Glomerular visceral epithelial cell (primary cell): ENCODE data around the gene CCDC169.
"Not testable (repeated sequence)": the region's sequence is repeated elsewhere in the genome, so short reads cannot be mapped to it uniquely, and the experiment has no call there.

Source experiments
- DNase-seq: peaks from one replicate; pipeline ENCODE4 v3.0.0-alpha.2; 2016; ENCODE audit errors: extremely low spot score

CCDC169 gene

DNA sequence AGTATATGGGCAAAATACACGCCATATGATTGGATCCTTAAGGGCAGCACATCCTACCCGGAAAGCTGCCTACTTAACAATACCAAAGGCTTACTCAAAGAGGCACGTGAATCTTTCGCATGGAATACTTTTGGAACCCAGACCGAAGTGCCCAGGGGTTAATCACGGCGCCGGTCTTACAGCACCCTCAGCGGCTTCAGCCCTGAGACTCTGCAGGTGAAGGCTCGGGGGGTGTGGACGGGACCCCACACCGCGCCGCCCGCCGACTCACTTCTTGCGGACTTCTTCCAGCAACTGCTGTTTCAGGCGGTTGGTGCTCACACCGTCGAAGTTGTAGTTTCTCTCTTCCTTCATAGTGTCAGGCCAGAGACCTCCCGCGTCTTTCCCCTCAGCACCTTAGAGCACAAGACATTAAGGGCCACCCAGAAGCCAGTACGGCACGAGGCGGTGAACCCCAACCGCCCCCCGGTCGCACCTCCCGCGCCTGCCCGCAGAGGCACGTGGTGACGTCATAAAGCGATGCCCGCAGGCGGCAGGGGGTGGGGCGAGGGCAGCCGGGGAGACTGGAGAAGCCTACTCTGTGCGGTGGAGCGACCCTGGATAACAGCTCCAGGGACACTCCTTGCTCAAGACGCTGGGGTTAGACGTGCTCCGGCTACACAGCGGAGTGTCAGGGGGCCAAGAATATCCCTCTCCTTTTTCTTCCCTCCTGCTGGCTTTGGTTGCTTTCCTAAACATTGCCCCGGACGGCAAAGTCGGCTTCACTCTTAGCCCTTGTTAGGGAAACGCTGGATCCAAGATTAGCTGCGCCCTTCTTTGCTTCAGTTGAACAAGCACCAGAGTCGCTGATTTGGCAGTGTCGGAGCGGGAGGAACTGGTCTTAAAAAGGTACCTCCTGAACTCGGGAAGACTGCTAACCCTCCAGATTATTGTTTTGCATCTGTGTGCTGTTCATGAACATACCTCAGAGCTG lies at the start of gene CCDC169:
Gene CCDC169 (minus strand): TSS at position 449 of the 973 bp plus-strand sequence. CDS start 95 bp downstream, at position 354.
- DNase-seq, result peak; percentile 68

DNA sequence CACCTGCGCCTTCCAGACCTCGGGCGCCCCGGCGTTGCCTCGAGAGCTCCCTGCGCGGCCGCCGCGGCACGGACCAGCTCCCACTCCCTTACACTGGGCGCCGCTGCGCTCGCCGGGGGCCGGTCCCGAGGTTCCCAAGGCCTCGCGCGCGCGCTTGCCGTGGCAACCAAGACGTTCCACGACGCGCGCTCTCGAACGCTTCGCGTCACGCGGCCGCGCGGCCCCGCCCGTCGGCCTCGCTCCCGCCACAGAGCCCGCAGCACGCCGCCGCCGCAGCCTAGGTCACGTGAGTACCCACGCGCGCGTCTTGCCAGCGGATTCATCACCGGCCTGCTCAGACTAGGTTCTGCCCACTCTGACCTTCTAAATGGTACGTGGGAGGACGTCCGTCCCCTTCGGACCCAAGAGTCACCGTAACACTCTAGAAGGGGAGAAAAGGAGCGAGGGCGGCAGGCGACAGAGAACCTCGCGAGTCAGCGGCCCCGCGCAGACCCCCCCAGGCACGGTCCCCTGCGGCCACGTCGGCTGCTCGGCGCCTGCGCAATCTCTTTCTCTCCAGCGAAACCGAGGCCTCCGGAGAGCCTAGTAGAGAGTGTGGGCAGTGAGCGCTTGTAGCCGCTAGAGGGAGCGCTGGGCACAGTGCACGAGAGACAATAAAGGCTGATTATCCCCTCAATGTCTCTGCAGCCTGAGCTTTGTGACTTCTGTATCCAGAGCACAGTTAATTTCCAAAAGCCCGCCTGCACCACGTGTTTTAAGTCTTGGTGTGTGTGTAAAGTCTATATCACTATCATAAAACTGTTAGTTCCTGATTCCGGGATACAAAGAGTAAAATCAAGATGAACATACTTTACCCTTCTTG lies 48.8 kb upstream of the CCDC169 start, which contains the start of gene SPART:
Gene SPART (minus strand): TSS at position 173 of the 862 bp plus-strand sequence. CDS start 10,564 bp downstream, outside the sequence.
- DNase-seq, result peak; percentile 92

DNA sequence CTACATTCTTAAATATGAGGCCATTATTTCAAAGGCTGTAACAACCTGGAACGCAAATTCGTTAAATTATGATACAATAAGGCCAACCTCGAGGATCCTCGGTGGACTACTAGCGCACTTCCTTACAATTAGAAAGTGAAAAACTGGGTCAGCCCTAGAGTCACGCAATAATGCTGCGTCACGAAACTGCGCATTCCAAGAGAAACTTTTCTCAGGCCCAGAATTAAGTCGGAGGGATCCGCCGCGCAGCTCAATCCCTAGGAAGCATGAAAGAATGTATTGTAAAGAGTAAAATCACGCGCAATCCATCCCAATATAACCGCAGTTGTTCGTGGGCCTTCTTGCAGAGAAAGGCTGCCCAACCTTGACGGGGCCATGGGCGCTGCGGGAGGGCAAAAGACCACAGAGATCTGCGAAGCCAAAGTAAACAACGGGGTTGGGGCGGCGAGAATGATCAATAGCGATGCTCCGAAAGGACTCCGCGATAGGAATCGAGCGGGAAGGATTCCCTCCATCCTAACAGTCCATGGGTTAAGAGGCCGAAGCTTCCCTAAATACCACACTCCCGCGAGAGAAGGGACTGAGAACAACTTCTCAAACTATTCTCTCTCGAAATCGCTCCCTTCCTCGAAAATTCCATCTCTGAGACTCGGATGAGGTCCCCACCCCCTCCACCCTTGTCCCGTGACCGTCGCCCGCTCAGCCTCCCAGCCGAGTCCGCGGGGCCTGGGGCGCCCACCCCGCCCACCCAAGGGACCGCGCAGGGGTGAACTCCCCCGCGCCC lies 48.0 kb upstream of the CCDC169 start:
- peak; percentile 69 for DNase-seq

DNA sequence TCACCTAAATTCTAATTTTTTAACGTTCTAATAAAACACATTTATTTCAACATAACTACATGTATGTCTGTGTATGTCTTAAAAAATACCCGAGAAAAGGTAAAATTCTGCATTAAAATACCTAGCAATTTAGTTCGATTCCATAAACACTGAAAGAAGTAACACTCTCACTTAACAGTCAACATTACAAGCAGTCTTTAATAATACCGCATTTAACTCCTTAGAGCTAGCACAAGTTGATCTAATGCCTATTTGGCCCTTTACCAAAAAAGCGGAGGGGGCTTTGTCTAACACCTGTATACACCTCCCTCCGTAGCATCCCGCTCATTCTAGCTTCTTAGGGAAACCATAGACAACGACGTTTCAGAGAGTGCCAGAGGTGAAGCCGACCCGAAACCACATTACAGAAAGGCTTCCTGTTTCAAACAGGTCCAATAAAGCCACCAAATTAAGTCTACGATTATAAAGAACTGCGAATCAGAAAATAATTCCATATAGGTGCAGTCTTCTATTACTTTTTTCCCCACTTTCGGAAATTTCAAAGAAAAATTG lies 47.3 kb upstream of the CCDC169 start:
- peak; percentile 25 for DNase-seq

DNA sequence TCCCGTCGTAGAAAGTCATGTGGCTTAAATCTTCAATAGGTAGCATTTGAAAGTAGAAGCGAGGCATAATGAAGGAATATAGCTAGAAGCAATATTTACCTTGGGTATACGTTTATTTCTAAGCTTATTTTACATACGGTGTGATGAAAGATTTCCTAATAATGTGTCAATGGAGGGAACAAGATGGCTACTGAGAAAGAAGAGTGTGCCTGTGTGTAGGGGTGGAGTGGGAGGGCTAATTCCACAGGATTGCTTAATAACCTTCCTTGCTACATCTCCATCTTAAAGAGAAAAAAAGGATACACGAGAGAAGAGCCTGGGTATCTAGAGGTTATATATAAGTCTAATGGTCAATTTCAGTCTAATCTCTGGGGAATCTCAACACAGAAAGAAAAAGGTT lies 46.6 kb upstream of the CCDC169 start:
- DNase-seq, result peak; percentile 29

DNA sequence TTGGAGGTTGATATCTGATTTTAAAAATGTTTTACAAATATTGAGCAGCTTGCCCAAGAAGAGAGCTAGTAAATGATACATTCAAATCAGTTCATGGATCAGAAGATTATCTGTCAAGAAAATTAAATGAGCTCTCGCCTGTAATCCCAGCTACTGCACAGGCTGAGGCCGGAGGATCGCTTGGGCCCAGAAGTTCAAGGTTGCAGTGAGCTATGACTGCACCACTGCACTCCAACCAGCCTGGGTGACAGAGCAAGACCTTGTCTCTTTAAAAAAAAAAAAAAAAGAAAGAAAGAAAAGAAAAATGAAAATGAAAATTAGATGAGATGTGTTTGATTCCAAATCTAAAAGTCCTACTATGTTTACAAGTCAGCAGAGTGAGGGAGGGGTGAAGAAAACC lies 46.2 kb upstream of the CCDC169 start:
- no peak for DNase-seq

DNA sequence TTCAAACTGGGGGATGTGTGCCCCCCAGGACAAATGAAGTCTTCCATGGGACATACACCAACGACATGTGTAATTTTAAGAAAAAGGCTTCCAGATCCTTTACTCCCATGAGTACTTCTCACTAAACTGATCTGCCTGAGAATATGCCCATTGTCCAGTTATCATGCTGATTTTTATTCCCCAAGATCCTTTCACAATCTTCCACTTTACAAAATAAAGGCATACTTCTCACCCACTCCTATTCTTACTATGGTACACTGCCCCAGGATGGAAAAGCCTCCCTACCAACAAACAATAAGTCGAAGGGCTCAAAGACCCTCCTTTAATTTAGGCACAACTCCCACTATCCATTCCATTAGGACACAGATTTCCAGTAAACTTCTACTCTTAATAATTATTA lies 45.1 kb upstream of the CCDC169 start:
- no peak for DNase-seq

DNA sequence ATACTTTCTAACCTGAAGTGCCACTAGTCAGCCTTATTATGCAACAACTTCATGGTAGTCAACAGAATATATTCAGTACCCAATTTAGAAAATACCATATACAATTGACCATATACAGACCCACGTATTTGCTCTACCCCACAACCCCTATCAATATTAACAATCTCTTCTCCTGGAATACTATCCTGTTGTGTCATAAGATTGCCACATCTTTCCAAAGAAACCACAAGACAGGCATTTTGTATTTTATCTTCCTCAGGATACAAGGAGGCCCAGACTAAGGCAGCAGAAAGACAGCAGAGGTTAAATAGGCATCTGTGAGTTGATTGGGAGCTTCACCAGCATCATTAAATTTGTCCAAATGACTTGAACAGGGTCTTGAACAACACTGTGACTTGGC lies 44.1 kb upstream of the CCDC169 start:
- no peak for DNase-seq

DNA sequence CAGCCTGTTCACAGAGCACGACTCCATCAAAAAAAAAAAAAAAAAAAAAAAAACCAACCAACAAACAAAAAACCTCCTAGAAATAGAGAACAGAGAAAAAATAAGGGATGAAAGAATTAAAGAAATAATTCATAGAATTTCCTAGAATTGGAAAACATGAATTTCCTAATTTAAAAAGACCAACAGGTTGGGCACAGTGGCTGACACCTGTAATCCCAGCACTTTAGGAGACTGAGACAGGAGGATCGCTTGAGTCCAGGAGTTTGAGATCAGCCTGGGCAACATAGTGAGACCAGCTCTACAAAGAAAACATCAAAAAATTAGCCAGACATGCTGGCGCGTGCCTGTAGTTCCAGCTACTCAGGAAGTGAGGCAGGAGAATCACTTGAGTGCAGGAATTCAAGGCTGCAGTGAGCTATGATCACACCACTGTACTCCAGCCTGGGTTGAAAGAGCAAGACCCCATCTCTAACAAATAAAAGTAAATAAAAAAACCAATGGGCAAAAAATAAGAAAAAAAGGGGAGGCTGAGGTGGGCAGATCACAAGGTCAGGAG lies 42.1 kb upstream of the CCDC169 start:
- no peak for DNase-seq

DNA sequence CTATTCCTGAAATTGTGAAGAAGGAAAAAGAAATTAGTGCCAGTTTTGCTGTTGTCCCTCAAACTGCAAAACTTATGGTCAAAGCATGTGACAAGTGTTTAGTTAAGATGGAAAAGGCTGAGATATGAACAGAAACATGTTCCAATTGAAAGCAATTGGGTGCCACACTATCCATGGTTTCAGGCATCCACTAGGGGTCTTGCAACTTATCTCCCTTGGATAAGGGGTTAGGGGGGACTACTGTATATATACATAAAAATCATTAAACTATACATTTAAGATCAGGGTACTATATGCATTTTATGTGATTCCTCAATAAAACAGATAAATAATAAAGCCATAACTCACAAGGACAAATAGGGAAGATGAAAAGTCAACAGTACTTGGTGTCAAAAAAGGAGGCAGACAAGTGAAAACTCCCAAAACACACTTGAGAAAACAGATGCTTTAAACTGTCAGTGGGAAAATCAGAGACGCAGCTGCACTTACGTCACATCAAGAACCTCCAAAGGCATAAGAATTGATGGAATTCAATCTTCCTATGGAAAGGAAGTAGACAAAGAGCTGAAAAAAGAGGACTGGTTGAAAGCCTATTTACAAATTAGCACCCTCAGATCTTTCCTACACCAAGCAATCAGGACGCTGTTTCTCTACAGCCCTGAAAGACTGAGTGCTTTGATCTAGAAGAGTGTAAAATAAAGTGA lies 40.5 kb upstream of the CCDC169 start:
- no peak for DNase-seq

DNA sequence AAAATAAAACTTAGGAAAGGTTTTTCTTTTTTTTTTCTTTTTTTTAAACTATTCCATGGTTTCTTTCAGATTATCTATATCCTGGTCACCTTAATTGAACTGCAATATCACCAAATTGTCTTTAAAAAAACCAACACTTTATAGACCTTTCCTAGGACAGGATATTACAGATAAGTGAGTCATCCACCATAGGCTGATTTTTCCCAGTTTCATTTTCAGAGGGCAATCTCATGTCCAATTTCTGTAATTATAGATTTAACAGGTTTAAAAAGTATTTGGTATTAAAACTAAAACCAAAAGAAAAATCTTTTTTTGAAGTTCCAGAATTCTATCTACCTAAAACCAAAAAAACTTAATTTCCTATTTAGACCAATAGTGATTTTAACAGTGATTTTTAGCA lies 35.4 kb upstream of the CCDC169 start:
- peak; percentile 20 for DNase-seq

DNA sequence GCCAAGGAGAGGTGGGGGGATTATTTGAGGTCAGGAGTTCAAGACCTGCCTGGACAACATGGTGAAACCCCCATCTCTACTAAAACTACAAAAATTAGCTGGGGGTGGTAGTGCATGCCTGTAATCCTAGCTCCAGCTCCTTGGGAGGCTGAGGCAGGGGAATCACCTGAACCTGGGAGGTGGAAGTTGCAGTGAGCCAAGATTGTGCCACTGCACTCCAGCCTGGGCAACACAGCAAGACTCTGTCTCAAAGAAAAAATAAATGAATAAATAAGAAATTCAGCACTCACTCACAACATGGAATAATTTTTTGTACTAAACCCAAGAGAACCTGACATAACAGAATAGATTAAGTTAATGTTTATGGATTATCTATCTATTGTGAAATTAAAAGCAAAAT lies 34.6 kb upstream of the CCDC169 start:
- not testable (repeated sequence) for DNase-seq

DNA sequence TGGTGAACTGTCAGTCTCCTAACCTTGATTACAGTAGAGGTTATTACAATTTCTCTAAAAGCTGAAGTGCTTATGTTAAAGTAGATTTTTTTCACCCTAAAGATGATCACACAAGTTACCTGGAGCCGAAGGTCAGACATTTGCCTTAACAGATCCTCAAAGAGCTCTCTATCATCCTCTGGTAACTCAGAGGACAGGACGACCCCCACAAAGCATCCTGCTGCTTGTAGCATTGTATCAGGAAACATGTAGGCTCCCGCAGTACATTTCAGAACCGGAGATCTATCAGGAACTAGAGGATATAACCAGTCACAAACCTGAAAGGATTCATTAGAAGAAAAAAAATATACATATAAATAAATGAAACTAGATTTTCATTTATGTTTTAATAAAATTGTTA lies 33.7 kb upstream of the CCDC169 start:
- no peak for DNase-seq

DNA sequence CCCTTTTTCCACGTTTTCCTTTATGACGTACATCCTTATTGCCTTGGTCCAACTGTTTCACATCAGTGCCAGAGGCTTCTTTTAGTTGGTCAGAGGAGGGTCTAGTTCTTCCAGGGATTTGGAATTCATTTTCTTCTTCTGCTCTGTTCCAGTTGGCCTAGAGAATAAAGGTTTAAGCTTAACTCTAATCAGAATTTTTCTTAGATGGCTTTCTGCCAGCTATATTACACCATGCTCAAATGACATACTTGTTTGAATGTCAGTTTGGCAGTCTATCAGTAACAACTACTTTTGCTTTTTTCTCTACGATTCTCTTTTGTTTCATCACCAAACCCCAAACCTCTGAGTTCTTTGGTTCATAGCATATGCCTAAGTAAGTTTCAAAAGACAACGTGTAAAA lies 31.7 kb upstream of the CCDC169 start:
- DNase-seq, result no peak

DNA sequence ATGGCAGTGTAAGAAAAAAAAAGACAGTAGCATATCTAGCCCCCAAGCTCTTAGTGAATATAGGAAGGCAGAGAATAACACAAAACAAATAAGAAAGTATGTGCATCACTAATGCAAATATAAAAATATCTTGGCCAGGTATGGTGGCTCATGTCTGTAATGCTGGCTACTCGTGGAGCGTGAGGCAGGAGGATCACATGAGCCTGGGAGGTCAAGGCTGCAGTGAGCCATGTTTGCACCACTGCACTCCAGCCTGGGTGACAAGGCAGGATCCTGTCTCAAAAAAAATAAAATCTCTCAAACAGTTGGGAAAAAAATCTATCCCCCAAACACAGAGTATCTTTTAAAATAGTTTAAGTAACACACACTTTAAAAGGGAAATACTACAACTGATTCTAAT lies 31.2 kb upstream of the CCDC169 start:
- DNase-seq, result no peak

DNA sequence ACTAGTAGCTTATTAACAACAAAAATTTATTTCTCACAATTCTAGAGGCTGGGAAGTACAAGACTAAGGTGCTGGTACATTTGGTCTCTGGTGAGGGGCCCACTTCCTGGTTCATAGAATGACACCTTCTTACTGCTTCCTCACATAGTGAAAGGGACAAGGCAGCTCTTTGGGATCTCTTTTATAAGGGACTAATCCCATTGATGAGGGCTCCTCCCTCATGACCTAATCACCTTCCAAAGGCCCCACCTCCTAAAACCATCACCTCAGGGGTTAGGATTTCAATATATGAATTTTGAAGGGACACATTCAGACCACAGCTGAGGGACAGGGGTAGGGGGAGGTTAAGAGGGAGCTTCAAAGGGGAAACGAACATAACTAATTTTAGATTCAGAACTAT lies 28.3 kb upstream of the CCDC169 start:
- no peak for DNase-seq

DNA sequence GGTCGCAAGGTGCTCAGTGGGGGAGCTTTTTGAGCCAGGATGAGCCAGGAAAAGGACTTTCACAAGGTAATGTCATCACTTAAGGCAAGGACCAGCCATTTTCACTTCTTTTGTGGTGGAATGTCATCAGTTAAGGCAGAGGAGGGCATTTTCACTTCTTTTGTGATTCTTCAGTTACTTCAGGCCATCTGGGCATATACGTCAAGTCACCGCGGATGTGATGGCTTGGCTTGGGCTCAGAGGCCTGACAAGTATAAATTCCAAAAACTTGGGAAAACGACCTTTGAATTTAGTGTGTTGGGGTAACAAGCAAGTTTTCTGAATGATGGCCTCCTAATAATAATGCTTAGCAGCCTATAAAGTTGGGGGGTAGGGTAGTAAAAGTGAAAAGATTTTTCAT lies 27.3 kb upstream of the CCDC169 start:
- not testable (repeated sequence) for DNase-seq

DNA sequence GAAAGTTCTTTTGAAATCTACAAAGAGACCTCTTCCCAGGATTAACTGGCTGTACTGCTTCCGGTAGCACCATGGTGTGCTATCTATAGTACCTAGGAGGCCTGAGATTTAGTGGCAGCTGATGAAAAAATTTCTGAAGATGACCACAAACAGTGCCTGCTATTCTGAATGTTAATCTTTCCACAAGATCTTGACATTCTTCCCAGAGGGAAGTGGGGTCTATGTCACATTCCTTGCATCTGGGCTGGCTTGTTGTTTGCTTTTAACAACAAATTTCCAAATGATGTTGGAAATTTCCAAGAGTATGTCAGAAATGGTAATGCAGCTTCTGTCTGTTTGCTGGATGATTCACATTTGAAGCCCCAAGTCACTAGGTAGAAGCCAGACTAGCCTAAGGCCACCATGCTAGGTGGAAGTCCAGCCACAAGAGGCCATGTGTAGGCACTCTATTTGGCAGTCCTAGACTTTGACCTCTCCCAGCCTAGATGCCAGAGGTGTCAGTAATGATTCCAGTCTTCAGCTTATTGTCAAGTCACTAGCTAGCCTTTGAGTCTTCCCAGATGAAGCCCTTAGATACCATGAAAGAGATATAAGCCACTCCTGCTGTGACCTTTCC lies 26.4 kb upstream of the CCDC169 start:
- DNase-seq, result no peak

DNA sequence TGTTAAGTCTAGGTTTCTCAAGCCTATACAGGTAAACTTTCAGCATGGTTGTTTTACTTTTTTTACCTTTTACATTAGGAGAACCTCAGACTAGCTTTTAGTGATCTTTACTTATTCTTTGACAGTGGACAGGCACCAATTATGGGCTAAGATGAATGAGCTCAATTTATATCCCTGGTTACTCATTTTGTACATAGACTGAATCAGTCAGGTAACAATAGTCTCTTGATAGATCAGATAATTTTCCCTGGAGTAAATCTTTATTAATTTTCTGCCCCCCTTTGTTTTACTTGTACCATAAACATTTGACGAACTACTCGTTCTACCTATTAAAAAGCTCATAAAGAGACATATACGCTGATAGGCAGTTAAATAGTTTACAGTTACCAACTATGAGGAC lies 25.8 kb upstream of the CCDC169 start:
- DNase-seq, result no peak

DNA sequence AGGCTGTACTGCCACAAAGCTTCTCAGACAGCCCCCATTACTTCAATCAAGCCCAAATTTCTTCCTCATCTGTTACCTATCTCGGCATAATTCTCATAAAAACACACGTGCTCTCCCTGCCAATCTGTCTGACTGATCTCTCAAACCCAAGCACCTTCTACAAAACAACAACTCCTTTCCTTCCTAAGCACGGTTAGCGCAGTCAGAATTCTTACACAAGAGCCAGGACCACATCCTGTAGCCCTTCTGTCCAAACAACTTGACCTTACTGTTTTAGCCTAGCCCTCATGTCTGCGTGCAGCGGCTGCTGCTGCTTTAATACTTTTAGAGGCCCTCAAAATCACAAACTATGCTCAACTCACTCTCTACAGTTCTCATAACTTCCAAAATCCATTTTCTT lies 22.2 kb upstream of the CCDC169 start:
- DNase-seq, result not testable (repeated sequence)
